ENCODE results near the gene BRCA2. TPM values are rescaled to one million over a fixed set of nuclear protein-coding genes. Genes with fewer than 3 reads are reported as not detected.
A peak's percentile ranks its signal among the peaks of the same experiment; 100 is the strongest.

BRCA2 gene
- total and polyA plus RNA-seq, 7 donors = 0.23 to 2.4 (median 0.63) TPM; not detected in 1

GRCh38 chr13:32272021-32272683, 43.2 kb upstream of the BRCA2 start:
- TF ChIP-seq POLR2AphosphoS5 (IDR thresholded peaks at IDR 0.05) (no peak), POLR2A (IDR thresholded peaks at IDR 0.05) (no peak), EP300 (IDR thresholded peaks at IDR 0.05) (no peak)
- TF ChIP-seq, protein P1, sequence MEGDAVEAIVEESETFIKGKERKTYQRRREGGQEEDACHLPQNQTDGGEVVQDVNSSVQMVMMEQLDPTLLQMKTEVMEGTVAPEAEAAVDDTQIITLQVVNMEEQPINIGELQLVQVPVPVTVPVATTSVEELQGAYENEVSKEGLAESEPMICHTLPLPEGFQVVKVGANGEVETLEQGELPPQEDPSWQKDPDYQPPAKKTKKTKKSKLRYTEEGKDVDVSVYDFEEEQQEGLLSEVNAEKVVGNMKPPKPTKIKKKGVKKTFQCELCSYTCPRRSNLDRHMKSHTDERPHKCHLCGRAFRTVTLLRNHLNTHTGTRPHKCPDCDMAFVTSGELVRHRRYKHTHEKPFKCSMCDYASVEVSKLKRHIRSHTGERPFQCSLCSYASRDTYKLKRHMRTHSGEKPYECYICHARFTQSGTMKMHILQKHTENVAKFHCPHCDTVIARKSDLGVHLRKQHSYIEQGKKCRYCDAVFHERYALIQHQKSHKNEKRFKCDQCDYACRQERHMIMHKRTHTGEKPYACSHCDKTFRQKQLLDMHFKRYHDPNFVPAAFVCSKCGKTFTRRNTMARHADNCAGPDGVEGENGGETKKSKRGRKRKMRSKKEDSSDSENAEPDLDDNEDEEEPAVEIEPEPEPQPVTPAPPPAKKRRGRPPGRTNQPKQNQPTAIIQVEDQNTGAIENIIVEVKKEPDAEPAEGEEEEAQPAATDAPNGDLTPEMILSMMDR (IDR thresholded peaks at IDR 0.05) = no peak
- no peak overlapping the region for H3K27ac ChIP-seq

DNA sequence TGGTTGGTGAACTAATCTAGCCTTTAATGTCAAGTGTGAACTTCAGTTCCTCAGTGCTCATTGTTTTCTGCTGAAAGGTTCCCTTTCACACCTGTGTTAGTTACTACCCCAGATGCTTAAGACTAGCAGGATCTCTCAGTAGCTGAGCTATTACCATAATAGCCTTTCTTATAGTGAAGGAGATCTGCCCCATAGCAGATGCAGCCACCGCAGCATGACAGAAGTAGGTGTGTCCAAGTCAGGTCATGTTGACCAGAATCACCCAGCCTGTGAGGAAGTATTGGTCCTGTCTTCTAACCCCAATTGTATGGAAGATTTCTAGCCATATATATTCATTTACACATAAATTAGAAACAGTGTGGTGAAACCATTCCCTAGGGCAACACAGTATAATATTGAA, 37.5 kb upstream of the BRCA2 start:
- WGBS, 2 donors = 35 to 78% methylated on average over 1 of the region's 1 CpG
- no peak overlapping the region for H3K27ac ChIP-seq
- peaks cover 0 to 11% (median 5%) of the 10 kb centered on the region in 4 donors for H3K4me1 ChIP-seq
- peaks cover 15 to 67% (median 37%) of the 10 kb centered on the region in 4 donors for H3K36me3 ChIP-seq
- no peak overlapping the region for H3K4me3 ChIP-seq
- intact Hi-C loops (cut with DNase I) = no loop called here
- TF ChIP-seq EP300 (IDR thresholded peaks at IDR 0.05) (no peak), POLR2A (IDR thresholded peaks at IDR 0.05) (no peak), POLR2AphosphoS5 (IDR thresholded peaks at IDR 0.05) (no peak)
- TF ChIP-seq, protein P1 (IDR thresholded peaks at IDR 0.05) = no peak
- H3K9me3 ChIP-seq = no peaks in the 10 kb centered on the region
- H3K27me3 ChIP-seq = no peaks in the 10 kb centered on the region
- no peak for DNase-seq

More at GRCh38 chr13:32272021-32272683, 43.2 kb upstream of the BRCA2 start:
- DNase-seq = no peak
- Histone ChIP-seq H3K27me3 (no peaks in the 10 kb centered on the region), H3K4me3 (no peak overlapping the region), H3K36me3 (peaks cover 8 to 85% (median 27%) of the 10 kb centered on the region in 4 donors), H3K4me1 (no peaks in the 10 kb centered on the region), H3K9me3 (no peaks in the 10 kb centered on the region)
- intact Hi-C loops (cut with DNase I) = no loop called here
- WGBS, 2 donors = 69 to 88% methylated on average over 4 of the region's 4 CpGs

DNA sequence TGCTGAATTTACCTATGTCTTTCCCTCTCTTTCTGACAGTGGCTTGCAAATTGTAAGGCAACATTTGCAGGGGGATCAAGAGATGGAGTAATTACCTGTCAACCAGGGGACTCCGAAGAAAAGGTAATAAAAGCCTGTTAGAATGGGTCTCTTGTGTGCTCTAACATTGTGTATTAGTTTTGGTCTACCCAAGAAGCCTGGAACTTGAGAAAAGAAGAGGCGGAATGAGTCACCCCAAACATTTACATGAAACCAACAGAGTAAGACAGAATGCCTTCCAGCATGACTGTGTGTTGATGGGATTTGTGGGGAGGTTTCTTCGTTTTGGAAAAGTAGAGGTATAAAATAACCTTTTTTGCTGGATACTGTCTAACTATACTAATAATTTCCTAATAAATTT, 36.9 kb upstream of the BRCA2 start:
- WGBS, 2 donors = 81 to 83% methylated on average over 3 of the region's 3 CpGs
- Histone ChIP-seq H3K27ac (no peak overlapping the region), H3K4me1 (peaks cover 0 to 17% (median 8%) of the 10 kb centered on the region in 4 donors), H3K4me3 (no peak overlapping the region), H3K36me3 (peaks cover 15 to 66% (median 37%) of the 10 kb centered on the region in 4 donors), H3K27me3 (no peaks in the 10 kb centered on the region), H3K9me3 (no peaks in the 10 kb centered on the region)
- TF ChIP-seq EP300 (IDR thresholded peaks at IDR 0.05) (no peak), POLR2AphosphoS5 (IDR thresholded peaks at IDR 0.05) (no peak), POLR2A (IDR thresholded peaks at IDR 0.05) (no peak)
- TF ChIP-seq, protein P1 (IDR thresholded peaks at IDR 0.05) = no peak
- intact Hi-C loops (cut with DNase I) = no loop called here
- no peak for DNase-seq

DNA sequence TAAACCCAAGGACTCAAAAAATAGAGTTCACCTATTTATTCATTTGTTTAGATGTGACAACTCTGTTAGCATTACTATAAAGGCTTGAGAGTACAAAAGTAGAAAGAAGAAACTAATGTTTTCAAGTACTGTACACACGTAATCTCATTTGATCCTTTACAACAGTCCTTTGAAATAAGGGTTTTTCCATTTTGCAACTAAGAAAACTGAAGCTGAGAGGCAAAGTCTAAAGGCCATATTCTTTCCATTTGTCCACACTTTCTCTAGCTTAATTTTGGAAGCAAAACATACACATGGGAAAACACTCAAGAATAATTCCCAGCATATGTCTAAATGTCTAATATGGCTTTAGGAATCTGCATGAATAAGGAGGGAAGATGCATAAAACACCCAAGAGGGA, 34.2 kb upstream of the BRCA2 start:
- TF ChIP-seq, protein P1 (IDR thresholded peaks at IDR 0.05) = no peak
- no peak for TF ChIP-seq POLR2A (IDR thresholded peaks at IDR 0.05)
- no peak for TF ChIP-seq POLR2AphosphoS5 (IDR thresholded peaks at IDR 0.05)
- no peak for TF ChIP-seq EP300 (IDR thresholded peaks at IDR 0.05)
- 74 to 79% methylated on average over 1 of the region's 1 CpG for WGBS, 2 donors
- H3K36me3 ChIP-seq = peaks cover 8 to 43% (median 29%) of the 10 kb centered on the region in 4 donors

More for the DNA sequence above, 34.2 kb upstream of the BRCA2 start:
- Histone ChIP-seq H3K4me3 (no peak overlapping the region), H3K9me3 (no peaks in the 10 kb centered on the region), H3K4me1 (peaks cover 0 to 44% (median 27%) of the 10 kb centered on the region in 4 donors), H3K27ac (peak overlapping the region in 2 of 4 donors; percentile 1 to 82), H3K27me3 (no peaks in the 10 kb centered on the region)
- DNase-seq = no peak
- intact Hi-C loops (cut with DNase I) = no loop called here
